ENCODE measurements around the gene MAP3K14.

The MAP3K14 gene

DNA sequence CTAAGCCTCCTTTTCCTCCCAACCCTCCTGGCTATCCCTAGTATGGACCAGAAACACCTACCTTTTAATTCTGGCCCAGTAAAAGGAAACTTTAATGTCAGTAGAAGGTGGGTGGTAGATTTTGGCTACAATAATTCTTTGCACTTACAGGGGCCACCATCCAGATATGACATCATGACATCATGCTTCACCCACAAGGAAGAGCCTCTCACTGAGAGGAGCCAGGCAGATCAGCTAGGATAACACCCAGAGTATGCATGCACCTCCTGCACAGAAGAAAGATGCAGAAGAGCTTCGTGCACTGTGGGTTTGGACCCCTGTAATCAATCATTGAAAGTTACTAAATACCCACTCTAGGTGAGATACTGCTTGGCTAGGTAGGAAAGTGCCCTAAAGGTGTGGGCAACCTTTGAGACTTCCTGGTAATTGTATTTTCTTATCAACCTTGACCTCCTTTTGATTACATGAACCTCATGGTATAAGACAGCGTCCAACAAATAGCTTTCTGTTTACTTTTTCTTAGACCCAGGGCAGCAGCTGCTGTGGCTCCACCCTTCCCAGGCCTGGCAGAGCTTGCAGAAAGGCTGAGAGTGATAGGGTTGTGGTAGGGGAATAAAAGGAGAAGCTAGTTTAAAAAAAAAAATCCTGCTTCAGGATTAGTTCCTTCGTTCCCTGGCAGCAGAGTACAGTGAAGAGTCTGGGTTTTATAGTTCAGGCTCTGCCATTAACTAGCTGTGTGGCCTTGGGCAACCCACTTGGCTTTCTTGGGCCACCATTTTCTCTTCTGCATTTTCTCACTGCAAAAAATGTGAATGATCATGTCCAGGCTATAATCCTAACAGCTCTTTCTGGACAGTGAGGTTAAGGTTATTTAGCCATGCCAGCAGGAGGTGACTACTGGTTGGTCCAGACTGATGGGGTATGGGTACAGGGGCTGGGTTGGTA lies 6.2 kb downstream of the MAP3K14 start:
- no peak for TF ChIP-seq EZH2phosphoT487 (IDR thresholded peaks at IDR 0.05; ENCODE audit: borderline replicate concordance, low read length)
- TF ChIP-seq, protein P1, sequence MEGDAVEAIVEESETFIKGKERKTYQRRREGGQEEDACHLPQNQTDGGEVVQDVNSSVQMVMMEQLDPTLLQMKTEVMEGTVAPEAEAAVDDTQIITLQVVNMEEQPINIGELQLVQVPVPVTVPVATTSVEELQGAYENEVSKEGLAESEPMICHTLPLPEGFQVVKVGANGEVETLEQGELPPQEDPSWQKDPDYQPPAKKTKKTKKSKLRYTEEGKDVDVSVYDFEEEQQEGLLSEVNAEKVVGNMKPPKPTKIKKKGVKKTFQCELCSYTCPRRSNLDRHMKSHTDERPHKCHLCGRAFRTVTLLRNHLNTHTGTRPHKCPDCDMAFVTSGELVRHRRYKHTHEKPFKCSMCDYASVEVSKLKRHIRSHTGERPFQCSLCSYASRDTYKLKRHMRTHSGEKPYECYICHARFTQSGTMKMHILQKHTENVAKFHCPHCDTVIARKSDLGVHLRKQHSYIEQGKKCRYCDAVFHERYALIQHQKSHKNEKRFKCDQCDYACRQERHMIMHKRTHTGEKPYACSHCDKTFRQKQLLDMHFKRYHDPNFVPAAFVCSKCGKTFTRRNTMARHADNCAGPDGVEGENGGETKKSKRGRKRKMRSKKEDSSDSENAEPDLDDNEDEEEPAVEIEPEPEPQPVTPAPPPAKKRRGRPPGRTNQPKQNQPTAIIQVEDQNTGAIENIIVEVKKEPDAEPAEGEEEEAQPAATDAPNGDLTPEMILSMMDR (IDR thresholded peaks at IDR 0.05; ENCODE audit: low read depth, low read length, poor library complexity, severe bottlenecking), result no peak
- no peaks in the 10 kb centered on the region for H3K9me2 ChIP-seq (replicated peaks; ENCODE audit: control insufficient read depth, low read length)
- no peaks in the 10 kb centered on the region for H3K9me3 ChIP-seq (ENCODE audit: control insufficient read depth, insufficient read depth, low read length)
- no peak overlapping the region for H3K27ac ChIP-seq (ENCODE audit: low read depth, low read length)
- H3K36me3 ChIP-seq (ENCODE audit: control insufficient read depth, low read length), result peaks cover 33% of the 10 kb centered on the region
- H3F3A ChIP-seq (ENCODE audit: control insufficient read depth, insufficient read depth), result peaks cover 17% of the 10 kb centered on the region
- H3K4me3 ChIP-seq (ENCODE audit: low read length), result no peak overlapping the region
- H3K4me2 ChIP-seq (ENCODE audit: low read length), result no peak overlapping the region; the same call in 1 of the 2 replicates
- H3K4me1 ChIP-seq (ENCODE audit: control insufficient read depth, low read length), result peaks cover 76% of the 10 kb centered on the region
- H3K27me3 ChIP-seq (ENCODE audit: control insufficient read depth, low read length), result no peaks in the 10 kb centered on the region
- peaks cover 89% of the 10 kb centered on the region for H3K79me2 ChIP-seq (ENCODE audit: control insufficient read depth, low read length)
- 0 out of 2 replicates have a peak, but pooled peaks cover 3% of the 10 kb centered on the region for H4K20me1 ChIP-seq (ENCODE audit: control insufficient read depth, insufficient read depth, low read depth, low read length)

DNA sequence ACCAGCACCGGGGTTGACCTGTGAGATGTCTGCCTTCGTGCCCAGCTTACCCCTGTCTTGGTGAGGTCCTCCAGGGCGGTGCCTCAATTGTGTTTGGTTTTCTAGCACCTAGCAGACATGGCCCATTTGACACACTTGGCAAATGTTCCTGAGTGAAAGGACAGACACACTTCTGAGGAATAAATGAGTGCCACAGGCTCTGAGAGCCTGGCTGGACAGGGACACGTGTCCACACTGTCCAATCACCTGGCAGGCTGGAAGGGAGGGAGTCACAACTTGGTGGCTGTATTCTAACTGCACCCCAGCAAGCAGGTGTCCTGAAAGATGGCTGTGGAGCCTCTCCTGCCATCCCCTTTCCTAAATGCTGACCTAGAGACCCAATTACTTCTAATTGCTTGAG lies 7.4 kb downstream of the MAP3K14 start:
- H3K9me2 ChIP-seq (replicated peaks; ENCODE audit: control insufficient read depth, low read length), result no peaks in the 10 kb centered on the region
- peaks cover 36% of the 10 kb centered on the region for H3K36me3 ChIP-seq (ENCODE audit: control insufficient read depth, low read length)
- H3K4me2 ChIP-seq (ENCODE audit: low read length), result no peak overlapping the region
- H3K27ac ChIP-seq (ENCODE audit: low read depth, low read length), result no peak overlapping the region
- H3K4me1 ChIP-seq (ENCODE audit: control insufficient read depth, low read length), result peaks cover 64% of the 10 kb centered on the region
- H3K4me3 ChIP-seq (ENCODE audit: low read length), result no peak overlapping the region
- H3K27me3 ChIP-seq (ENCODE audit: control insufficient read depth, low read length), result no peaks in the 10 kb centered on the region
- no peaks in the 10 kb centered on the region for H3K9me3 ChIP-seq (ENCODE audit: control insufficient read depth, insufficient read depth, low read length)
- H3K79me2 ChIP-seq (ENCODE audit: control insufficient read depth, low read length), result peaks cover 85% of the 10 kb centered on the region
- 0 out of 2 replicates have a peak, but pooled peaks cover 3% of the 10 kb centered on the region for H4K20me1 ChIP-seq (ENCODE audit: control insufficient read depth, insufficient read depth, low read depth, low read length)
- H3F3A ChIP-seq (ENCODE audit: control insufficient read depth, insufficient read depth), result peaks cover 7% of the 10 kb centered on the region; the same call in 1 of the 2 replicates
- no peak for TF ChIP-seq EZH2phosphoT487 (IDR thresholded peaks at IDR 0.05; ENCODE audit: borderline replicate concordance, low read length)
- TF ChIP-seq, protein P1 (IDR thresholded peaks at IDR 0.05; ENCODE audit: low read depth, low read length, poor library complexity, severe bottlenecking), result no peak

DNA sequence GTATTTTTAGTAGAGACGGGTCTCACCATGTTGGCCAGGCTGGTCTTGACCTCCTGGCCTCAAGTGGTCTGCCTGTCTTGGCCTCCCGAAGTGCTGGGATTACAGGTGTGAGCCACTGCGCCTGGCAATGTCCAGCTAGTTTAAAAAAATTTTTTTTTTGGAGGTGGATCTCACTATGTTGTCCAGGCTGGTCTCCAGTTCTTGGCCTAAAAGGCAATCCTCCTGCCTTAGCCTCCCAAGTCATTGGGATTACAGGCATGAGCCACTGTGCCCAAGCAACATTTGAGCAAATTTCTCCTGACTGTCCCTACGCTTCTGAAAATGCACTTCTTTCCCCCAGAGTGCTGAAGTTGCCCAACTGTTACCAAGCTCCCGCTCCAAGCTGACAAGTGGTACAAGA lies 8.0 kb downstream of the MAP3K14 start:
- H3K27ac ChIP-seq (ENCODE audit: low read depth, low read length), result no peak overlapping the region
- peaks cover 7% of the 10 kb centered on the region; the same call in 1 of the 2 replicates for H3F3A ChIP-seq (ENCODE audit: control insufficient read depth, insufficient read depth)
- H3K4me1 ChIP-seq (ENCODE audit: control insufficient read depth, low read length), result peaks cover 58% of the 10 kb centered on the region
- 0 out of 2 replicates have a peak, but pooled peaks cover 3% of the 10 kb centered on the region for H4K20me1 ChIP-seq (ENCODE audit: control insufficient read depth, insufficient read depth, low read depth, low read length)
- H3K4me3 ChIP-seq (ENCODE audit: low read length), result no peak overlapping the region
- peaks cover 37% of the 10 kb centered on the region for H3K36me3 ChIP-seq (ENCODE audit: control insufficient read depth, low read length)
- no peaks in the 10 kb centered on the region for H3K27me3 ChIP-seq (ENCODE audit: control insufficient read depth, low read length)
- no peaks in the 10 kb centered on the region for H3K9me3 ChIP-seq (ENCODE audit: control insufficient read depth, insufficient read depth, low read length)
- H3K9me2 ChIP-seq (replicated peaks; ENCODE audit: control insufficient read depth, low read length), result no peaks in the 10 kb centered on the region
- H3K79me2 ChIP-seq (ENCODE audit: control insufficient read depth, low read length), result peaks cover 84% of the 10 kb centered on the region
- TF ChIP-seq, protein P1 (IDR thresholded peaks at IDR 0.05; ENCODE audit: low read depth, low read length, poor library complexity, severe bottlenecking), result no peak
- TF ChIP-seq EZH2phosphoT487 (IDR thresholded peaks at IDR 0.05; ENCODE audit: borderline replicate concordance, low read length), result no peak
- H3K4me2 ChIP-seq (ENCODE audit: low read length), result no peak overlapping the region

Measured in DOHH2 (cell line).